ENCODE results near the gene OAS2. TPM values are rescaled to one million over a fixed set of nuclear protein-coding genes. Genes with fewer than 3 reads are reported as not detected.

The OAS2 gene
- total RNA-seq, 8 experiments from 2014 or later, result 0.14 to 78.4 (median 1.1) TPM; not detected in 1

- H3K27ac ChIP-seq, result no peak overlapping the region
- in situ Hi-C loops (cut with MboI; ENCODE audit: low pct_unique_long_range_greater_than_20kb in 2 of 9, low sequenced_read_pairs in 9 of 9, unreplicated experiment in 9 of 9), result loop anchor here in 7 of 9 experiments (10.0 to 25.0 kb wide), 4 partner anchors 105 to 125 kb away; no protein-coding TSS in a partner anchor
- H3K4me1 ChIP-seq (replicated peaks in 1 of 2), result no peaks in the 10 kb centered on the region
- WGBS, 10 experiments, result 39 to 67% (median 58%) methylated on average over 1 to 8 of the region's 11 CpGs; no CpG with 5 or more reads in 3 of the 10 experiments
- H3K4me3 ChIP-seq, result no peak overlapping the region
- ATAC-seq (replicated peaks in 6 of 8), result peak in 1 of 8 experiments; percentile 56
Measured at GRCh38 chr12:113049976-113050742, 71.8 kb downstream of the OAS2 start.

- 0 to 100% (median 81%) methylated on average over 1 to 7 of the region's 7 CpGs; no CpG with 5 or more reads in 2 of the 10 experiments for WGBS, 10 experiments
- peaks cover 0 to 2% of the 10 kb centered on the region in 2 donors for H3K4me1 ChIP-seq (replicated peaks in 1 of 2)
- H3K4me3 ChIP-seq, result no peak overlapping the region
- in situ Hi-C loops (cut with MboI; ENCODE audit: low pct_unique_long_range_greater_than_20kb in 2 of 9, low sequenced_read_pairs in 9 of 9, unreplicated experiment in 9 of 9), result loop anchor here in 4 of 9 experiments (10.0 to 25.0 kb wide), 2 partner anchors 112 to 114 kb away; no protein-coding TSS in a partner anchor
- no peak for ATAC-seq (replicated peaks in 6 of 8)
- H3K27ac ChIP-seq, result no peak overlapping the region
Measured at GRCh38 chr12:113050795-113051194, 72.5 kb downstream of the OAS2 start.

GRCh38 chr12:113051759-113052158 lies 73.4 kb downstream of the OAS2 start:
- 0 to 100% (median 43%) methylated on average over 1 to 3 of the region's 4 CpGs; no CpG with 5 or more reads in 4 of the 10 experiments for WGBS, 10 experiments
- Histone ChIP-seq H3K4me3 (no peak overlapping the region), H3K27ac (no peak overlapping the region), H3K4me1 (replicated peaks in 1 of 2) (peaks cover 0 to 4% of the 10 kb centered on the region in 2 donors)
- peak in 1 of 8 experiments; percentile 13 for ATAC-seq (replicated peaks in 6 of 8)
- in situ Hi-C loops (cut with MboI; ENCODE audit: low pct_unique_long_range_greater_than_20kb in 2 of 9, low sequenced_read_pairs in 9 of 9, unreplicated experiment in 9 of 9), result loop anchor here in 4 of 9 experiments (10.0 to 25.0 kb wide), 2 partner anchors 111 to 113 kb away; no protein-coding TSS in a partner anchor

GRCh38 chr12:113052326-113052725 lies 74.0 kb downstream of the OAS2 start:
- whole genome bisulfite sequencing, 10 experiments, result 0 to 50% (median 20%) methylated on average over 1 to 2 of the region's 4 CpGs; no CpG with 5 or more reads in 4 of the 10 experiments
- H3K4me3 ChIP-seq, result no peak overlapping the region
- in situ Hi-C loops (cut with MboI; ENCODE audit: low pct_unique_long_range_greater_than_20kb in 2 of 9, low sequenced_read_pairs in 9 of 9, unreplicated experiment in 9 of 9), result loop anchor here in 4 of 9 experiments (10.0 to 25.0 kb wide), 2 partner anchors 110 to 112 kb away; no protein-coding TSS in a partner anchor
- ATAC-seq (replicated peaks in 6 of 8), result no peak
- no peak overlapping the region for H3K27ac ChIP-seq
- peaks cover 0 to 4% of the 10 kb centered on the region in 2 donors for H3K4me1 ChIP-seq (replicated peaks in 1 of 2)

- in situ Hi-C loops (cut with MboI; ENCODE audit: low pct_unique_long_range_greater_than_20kb in 2 of 9, low sequenced_read_pairs in 9 of 9, unreplicated experiment in 9 of 9), result loop anchor here in 4 of 9 experiments (10.0 to 25.0 kb wide), 2 partner anchors 107 to 110 kb away; no protein-coding TSS in a partner anchor
- ATAC-seq (replicated peaks in 6 of 8), result no peak
- no peak overlapping the region for H3K27ac ChIP-seq
- no peak overlapping the region for H3K4me3 ChIP-seq
- H3K4me1 ChIP-seq (replicated peaks in 1 of 2), result peaks cover 4 to 7% of the 10 kb centered on the region in 2 donors
- 36 to 73% (median 55%) methylated on average over 1 to 4 of the region's 4 CpGs; no CpG with 5 or more reads in 3 of the 10 experiments for WGBS, 10 experiments
Measured at GRCh38 chr12:113054948-113055486, 76.7 kb downstream of the OAS2 start.

GRCh38 chr12:113055594-113056380 lies 77.5 kb downstream of the OAS2 start:
- in situ Hi-C loops (cut with MboI; ENCODE audit: low pct_unique_long_range_greater_than_20kb in 2 of 9, low sequenced_read_pairs in 9 of 9, unreplicated experiment in 9 of 9), result loop anchor here in 4 of 9 experiments (10.0 to 25.0 kb wide), 2 partner anchors 107 to 109 kb away; no protein-coding TSS in a partner anchor
- H3K4me3 ChIP-seq, result peak overlapping the region; percentile 53 to 97 (median 64)
- peaks cover 4 to 7% of the 10 kb centered on the region in 2 donors for H3K4me1 ChIP-seq (replicated peaks in 1 of 2)
- 0 to 73% (median 33%) methylated on average over 2 to 3 of the region's 13 CpGs; no CpG with 5 or more reads in 7 of the 10 experiments for WGBS, 10 experiments
- no peak for ATAC-seq (replicated peaks in 6 of 8)
- no peak overlapping the region for H3K27ac ChIP-seq

GRCh38 chr12:113056381-113056630 lies 78.0 kb downstream of the OAS2 start:
- WGBS, 10 experiments, result 0 to 33% (median 25%) methylated on average over 1 to 4 of the region's 8 CpGs; no CpG with 5 or more reads in 7 of the 10 experiments
- H3K4me3 ChIP-seq, result peak overlapping the region; percentile 53 to 97 (median 64)
- in situ Hi-C loops (cut with MboI; ENCODE audit: low pct_unique_long_range_greater_than_20kb in 2 of 9, low sequenced_read_pairs in 9 of 9, unreplicated experiment in 9 of 9), result loop anchor here in 4 of 9 experiments (10.0 to 25.0 kb wide), 2 partner anchors 106 to 108 kb away; no protein-coding TSS in a partner anchor
- peaks cover 4 to 7% of the 10 kb centered on the region in 2 donors for H3K4me1 ChIP-seq (replicated peaks in 1 of 2)
- peak in 3 of 8 experiments; percentile 6 to 15 (median 9) for ATAC-seq (replicated peaks in 6 of 8)
- peak overlapping the region; percentile 57 to 67 for H3K27ac ChIP-seq

- ATAC-seq (replicated peaks in 6 of 8), result peak; percentile 68 to 84 (median 74)
- Histone ChIP-seq H3K4me1 (replicated peaks in 1 of 2) (peaks cover 4 to 7% of the 10 kb centered on the region in 2 donors), H3K4me3 (peak within 1 kb of the TSS; percentile 53 to 97 (median 64)), H3K27ac (peak within 1 kb of the TSS; percentile 57 to 67)
- WGBS, 10 experiments, result 0% methylated on average over 2 of the region's 94 CpGs; no CpG with 5 or more reads in 9 of the 10 experiments
- in situ Hi-C loops (cut with MboI; ENCODE audit: low pct_unique_long_range_greater_than_20kb in 2 of 9, low sequenced_read_pairs in 9 of 9, unreplicated experiment in 9 of 9), result loop anchor here in 4 of 9 experiments (10.0 to 25.0 kb wide), 2 partner anchors 105 to 108 kb away; no protein-coding TSS in a partner anchor
Measured at GRCh38 chr12:113056631-113057488, 78.5 kb downstream of the OAS2 start, which contains the start of gene DTX1. Gene DTX1 (plus strand): TSS chr12:113056730. CDS start chr12:113058193, 1,463 bp downstream.

GRCh38 chr12:113057565-113058485 lies 79.5 kb downstream of the OAS2 start:
- Histone ChIP-seq H3K27ac (peak overlapping the region; percentile 57 to 67), H3K4me3 (peak overlapping the region; percentile 53 to 97 (median 64)), H3K4me1 (replicated peaks in 1 of 2) (peaks cover 13% of the 10 kb centered on the region in 2 donors)
- ATAC-seq (replicated peaks in 6 of 8), result peak in 6 of 8 experiments; percentile 9 to 59 (median 46)
- in situ Hi-C loops (cut with MboI; ENCODE audit: low pct_unique_long_range_greater_than_20kb in 2 of 9, low sequenced_read_pairs in 9 of 9, unreplicated experiment in 9 of 9), result loop anchor here in 4 of 9 experiments (10.0 to 25.0 kb wide), 2 partner anchors 104 to 107 kb away; no protein-coding TSS in a partner anchor
- 20 to 100% (median 75%) methylated on average over 1 to 16 of the region's 44 CpGs; no CpG with 5 or more reads in 4 of the 10 experiments for WGBS, 10 experiments

GRCh38 chr12:113058553-113058952 lies 80.2 kb downstream of the OAS2 start:
- no peak for ATAC-seq (replicated peaks in 6 of 8)
- Histone ChIP-seq H3K4me3 (no peak overlapping the region), H3K27ac (no peak overlapping the region), H3K4me1 (replicated peaks in 1 of 2) (peaks cover 17 to 19% of the 10 kb centered on the region in 2 donors)
- 100% methylated on average over 1 of the region's 1 CpG; no CpG with 5 or more reads in 9 of the 10 experiments for whole genome bisulfite sequencing, 10 experiments
- in situ Hi-C loops (cut with MboI; ENCODE audit: low pct_unique_long_range_greater_than_20kb in 2 of 9, low sequenced_read_pairs in 9 of 9, unreplicated experiment in 9 of 9), result loop anchor here in 4 of 9 experiments (10.0 to 25.0 kb wide), 2 partner anchors 104 to 106 kb away; no protein-coding TSS in a partner anchor

Data from motor neuron (in vitro differentiated cells).